Naive B cell (primary cell): ENCODE measurements around the gene SEMA6A. TPM values are rescaled to one million over a fixed set of nuclear protein-coding genes. Genes with fewer than 3 reads are reported as not detected.

Experiments used
- ATAC-seq, 2 donors: fragments of 150-1000 bp; cut with Tn5 transposase; 2 replicates each; pipeline ENCODE4 v1.10.0; 2021; ENCODE audit warnings: low read depth in 2 of 2, mild to moderate bottlenecking in 2 of 2, moderate library complexity in 2 of 2
- DNase-seq: peaks from one replicate; pipeline ENCODE4 v3.0.0; 2022
- H3K27ac Mint-ChIP-seq, 6 donors: one replicate each; pipeline ENCODE4 v1.8.0; 2020 to 2022; ENCODE audit warnings: mild to moderate bottlenecking in 6 of 6, mixed read lengths in 6 of 6, moderate library complexity in 5 of 6, inconsistent platforms in 2 of 6
- H3K27me3 Mint-ChIP-seq, 3 donors: one replicate each; pipeline ENCODE4 v1.8.0; 2021 to 2022; ENCODE audit warnings: mixed read lengths in 3 of 3, mild to moderate bottlenecking in 1 of 3
- H3K36me3 Mint-ChIP-seq, 2 donors: one replicate each; pipeline ENCODE4 v1.8.0; 2020 to 2022; ENCODE audit warnings: mixed read lengths in 2 of 2, inconsistent platforms in 1 of 2, mild to moderate bottlenecking in 1 of 2
- H3K4me1 Mint-ChIP-seq, 3 donors: one replicate each; pipeline ENCODE4 v1.8.0; 2020 to 2022; ENCODE audit warnings: mixed read lengths in 3 of 3, inconsistent platforms in 1 of 3, mild to moderate bottlenecking in 1 of 3, moderate library complexity in 1 of 3
- H3K4me3 Mint-ChIP-seq, 8 donors: one replicate each; pipeline ENCODE4 v1.8.0; 2020 to 2022; ENCODE audit warnings: mild to moderate bottlenecking in 8 of 8, mixed read lengths in 8 of 8, moderate library complexity in 8 of 8, inconsistent platforms in 2 of 8
- H3K9me3 Mint-ChIP-seq, 7 donors: one replicate each; pipeline ENCODE4 v1.8.0; 2020 to 2022; ENCODE audit warnings: mixed read lengths in 7 of 7, mild to moderate bottlenecking in 5 of 7, inconsistent platforms in 2 of 7, moderate library complexity in 1 of 7
- polyA plus RNA-seq, 6 donors: library from polyadenylated mRNA; unstranded; fragments of 300-500 nt; fragmentation: Illumina TruSeq; gene quantifications; one replicate each; pipeline ENCODE4 v1.2.3, GENCODE V29; 2021; ENCODE audit warnings: low read depth in 6 of 6

Gene SEMA6A
- polyA plus RNA-seq, 6 donors from 2014 or later, result 0.48 to 1.6 (median 1.1) TPM; not detected in 1

DNA sequence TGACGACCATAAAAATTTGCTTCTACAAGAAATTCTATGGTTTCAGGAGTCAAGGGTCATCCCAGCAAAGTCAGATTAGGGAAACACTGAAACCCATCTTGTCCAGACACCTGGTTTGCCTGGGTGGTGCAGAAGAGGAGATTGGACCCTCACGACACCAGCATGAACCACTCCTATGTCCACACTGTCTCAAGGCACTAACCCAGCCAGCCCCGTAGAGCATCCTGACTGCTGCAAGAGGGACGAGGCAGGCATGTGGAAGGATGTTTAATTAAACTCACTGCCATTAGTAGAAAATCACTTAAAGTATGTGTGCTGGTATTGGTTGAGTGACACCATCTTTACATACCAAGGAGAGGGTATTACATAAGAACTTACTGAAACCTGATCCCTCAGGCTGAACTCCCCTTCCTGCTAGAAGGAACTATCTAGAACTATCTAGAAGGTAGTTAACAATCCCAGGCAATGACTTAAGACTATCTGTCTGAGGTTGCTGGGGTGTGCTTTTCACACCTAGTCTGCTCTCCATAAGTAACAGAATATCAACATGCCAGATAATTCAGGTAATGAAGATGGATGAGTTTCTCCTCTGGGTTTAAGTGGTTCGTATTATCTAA lies 93.6 kb downstream of the SEMA6A start:
- Mint-ChIP-seq H3K4me1 (no peaks in the 10 kb centered on the region), H3K4me3 (no peak overlapping the region), H3K36me3 (peaks cover 23 to 27% of the 10 kb centered on the region in 2 donors), H3K27ac (peak overlapping the region in 2 of 6 donors; percentile 56 to 67), H3K9me3 (peaks cover 0 to 17% (median 12%) of the 10 kb centered on the region in 7 donors), H3K27me3 (no peaks in the 10 kb centered on the region)
- no peak for DNase-seq
- no peak for ATAC-seq

DNA sequence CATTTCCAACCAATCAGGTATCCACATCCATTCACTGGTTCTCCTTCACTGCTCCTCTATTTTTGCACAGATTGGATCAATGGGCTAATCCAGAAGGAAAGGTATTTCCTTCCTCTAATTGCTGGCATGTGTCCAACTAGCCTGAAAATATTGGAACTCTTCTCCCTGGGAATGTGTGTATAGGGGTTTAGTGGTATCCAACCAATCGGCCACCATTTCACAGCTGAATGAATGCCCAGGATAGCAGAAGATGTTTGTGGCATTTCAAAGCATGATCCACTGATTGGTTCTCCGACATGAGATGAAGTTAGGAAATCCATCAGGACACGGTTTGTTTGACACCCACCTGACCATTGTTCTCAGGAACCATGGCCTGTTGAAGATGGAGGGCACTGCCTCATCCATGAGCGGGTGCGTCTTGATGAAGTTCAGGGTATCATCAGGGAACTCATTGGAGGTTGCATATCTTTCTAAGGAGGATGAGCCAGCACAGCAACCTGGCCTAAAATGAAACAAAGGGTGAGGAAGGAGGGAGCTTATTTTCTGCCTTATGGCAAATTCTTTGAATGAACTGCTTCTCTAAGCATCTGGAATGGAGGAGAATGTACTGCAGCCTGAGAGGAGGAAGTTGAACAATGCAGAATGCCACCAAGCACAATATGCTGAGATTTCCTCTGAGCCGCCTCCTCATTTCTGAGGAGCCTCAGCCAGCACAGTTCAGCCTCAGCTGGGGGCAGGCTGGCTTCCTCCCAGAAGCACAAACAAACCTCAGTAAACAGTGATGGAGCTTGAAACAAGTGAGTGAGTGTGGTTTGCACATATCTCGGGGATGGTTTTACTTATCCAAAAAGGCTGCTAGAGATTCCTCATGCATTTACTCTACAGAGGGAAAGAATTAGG lies 94.6 kb downstream of the SEMA6A start:
- H3K27ac Mint-ChIP-seq, result no peak overlapping the region
- H3K36me3 Mint-ChIP-seq, result peaks cover 33 to 34% of the 10 kb centered on the region in 2 donors
- peaks cover 0 to 23% (median 14%) of the 10 kb centered on the region in 7 donors for H3K9me3 Mint-ChIP-seq
- no peaks in the 10 kb centered on the region for H3K27me3 Mint-ChIP-seq
- H3K4me1 Mint-ChIP-seq, result no peaks in the 10 kb centered on the region
- ATAC-seq (no peak), DNase-seq (no peak)
- H3K4me3 Mint-ChIP-seq, result no peak overlapping the region

DNA sequence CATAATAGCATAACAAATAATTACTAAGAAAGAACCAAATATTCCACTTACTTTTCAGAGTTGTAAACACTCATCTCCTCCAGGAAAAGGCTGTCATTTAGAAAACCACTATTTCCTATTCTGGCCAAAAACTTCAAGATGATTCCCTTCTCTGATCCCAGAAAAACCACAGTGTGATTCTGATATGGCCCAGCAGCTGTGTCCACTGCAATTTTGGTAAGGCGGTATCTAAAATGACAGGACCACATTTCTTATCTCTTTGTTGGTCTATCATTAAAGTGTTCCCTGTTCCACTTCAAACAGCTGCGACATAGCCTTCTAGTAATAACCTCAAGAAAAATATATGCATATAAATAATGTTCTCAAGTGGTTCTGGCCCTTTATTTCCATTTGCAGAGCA lies 96.1 kb downstream of the SEMA6A start:
- Mint-ChIP-seq H3K36me3 (peaks cover 33 to 35% of the 10 kb centered on the region in 2 donors), H3K27ac (peak overlapping the region in 3 of 6 donors; percentile 14 to 79 (median 69)), H3K9me3 (peaks cover 0 to 23% (median 14%) of the 10 kb centered on the region in 7 donors), H3K4me1 (no peaks in the 10 kb centered on the region), H3K4me3 (no peak overlapping the region), H3K27me3 (no peaks in the 10 kb centered on the region)
- ATAC-seq (no peak), DNase-seq (no peak)

DNA sequence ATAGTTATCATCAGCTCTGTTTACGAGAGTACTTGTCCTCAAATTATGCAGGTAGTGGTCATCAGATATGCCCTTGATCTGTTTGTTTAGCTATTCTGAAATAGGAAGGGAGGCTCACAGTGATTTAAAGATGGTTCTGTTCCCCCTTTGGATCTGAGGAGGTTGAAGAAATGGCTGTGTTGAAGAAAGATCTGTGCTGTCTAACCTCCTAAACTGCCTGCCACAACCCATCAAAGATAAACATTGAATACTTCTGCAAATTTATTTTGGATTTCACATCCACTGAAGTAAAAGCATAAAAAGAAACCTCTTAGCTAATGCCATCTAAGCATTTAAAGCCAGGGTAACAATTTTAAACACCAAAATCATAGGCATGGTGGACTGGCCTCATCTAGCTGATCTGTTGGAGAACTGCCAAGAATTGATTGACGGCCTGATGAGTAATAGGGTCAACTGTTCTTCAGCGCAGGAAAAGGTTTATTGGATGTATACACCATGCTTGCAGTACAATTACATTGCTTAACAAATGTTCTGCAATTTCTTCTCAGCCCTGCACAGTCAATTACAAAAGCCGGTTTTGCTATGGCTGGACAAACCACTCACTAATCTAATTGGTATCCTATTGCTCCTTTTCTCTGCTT lies 97.6 kb downstream of the SEMA6A start:
- ATAC-seq, result no peak
- H3K4me1 Mint-ChIP-seq, result no peaks in the 10 kb centered on the region
- H3K27ac Mint-ChIP-seq, result no peak overlapping the region
- DNase-seq, result no peak
- H3K9me3 Mint-ChIP-seq, result peaks cover 0 to 23% (median 14%) of the 10 kb centered on the region in 7 donors
- no peaks in the 10 kb centered on the region for H3K27me3 Mint-ChIP-seq
- H3K4me3 Mint-ChIP-seq, result no peak overlapping the region
- peaks cover 34 to 43% of the 10 kb centered on the region in 2 donors for H3K36me3 Mint-ChIP-seq

DNA sequence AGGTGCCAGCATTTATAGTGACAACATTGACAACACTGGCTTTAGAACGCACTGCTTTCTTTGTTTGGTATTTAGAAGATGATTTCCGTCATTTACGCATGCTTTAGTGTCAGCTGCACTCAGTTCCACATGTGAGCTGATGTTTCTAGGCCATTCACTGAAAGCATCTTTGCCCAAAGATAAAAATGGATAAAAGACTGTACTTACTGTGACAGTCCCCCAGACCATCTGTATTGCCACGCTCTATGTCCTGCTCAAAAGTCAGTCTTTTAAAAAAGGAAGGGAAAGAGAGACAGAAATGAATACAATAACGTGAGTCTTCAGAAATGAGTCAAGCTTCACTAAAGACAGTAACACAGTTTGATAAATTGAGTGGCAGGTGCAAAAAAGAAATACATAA lies 99.3 kb downstream of the SEMA6A start:
- ATAC-seq (no peak), DNase-seq (no peak)
- peak overlapping the region in 1 of 6 donors; percentile 28 for H3K27ac Mint-ChIP-seq
- H3K4me3 Mint-ChIP-seq, result no peak overlapping the region
- H3K4me1 Mint-ChIP-seq, result no peaks in the 10 kb centered on the region
- peaks cover 38 to 40% of the 10 kb centered on the region in 2 donors for H3K36me3 Mint-ChIP-seq
- peaks cover 0 to 23% (median 14%) of the 10 kb centered on the region in 7 donors for H3K9me3 Mint-ChIP-seq
- no peaks in the 10 kb centered on the region for H3K27me3 Mint-ChIP-seq

DNA sequence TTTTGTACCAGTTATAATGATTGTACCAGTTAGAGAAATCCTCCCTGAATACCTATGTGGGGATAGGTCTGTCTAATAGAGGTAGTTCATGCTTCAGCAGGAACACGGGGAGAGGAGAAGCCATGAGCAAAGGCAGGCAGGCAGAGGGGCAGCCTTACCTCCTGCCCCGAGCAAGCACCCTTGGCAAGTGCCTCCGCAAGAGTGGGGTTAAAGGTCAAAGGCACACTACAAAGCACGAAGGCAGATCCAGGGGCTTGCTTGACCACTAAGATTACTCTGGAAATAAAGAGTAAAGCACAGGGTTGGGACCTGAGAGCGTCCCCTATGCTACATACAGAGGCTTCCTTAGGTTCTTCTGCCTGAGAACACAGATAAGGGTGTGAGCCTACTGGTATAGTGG lies 100.9 kb downstream of the SEMA6A start:
- H3K36me3 Mint-ChIP-seq, result peaks cover 31 to 40% of the 10 kb centered on the region in 2 donors
- no peaks in the 10 kb centered on the region for H3K27me3 Mint-ChIP-seq
- no peak for ATAC-seq
- H3K9me3 Mint-ChIP-seq, result peaks cover 0 to 23% (median 14%) of the 10 kb centered on the region in 7 donors
- no peaks in the 10 kb centered on the region for H3K4me1 Mint-ChIP-seq
- H3K4me3 Mint-ChIP-seq, result no peak overlapping the region
- H3K27ac Mint-ChIP-seq, result peak overlapping the region in 1 of 6 donors; percentile 4
- DNase-seq, result no peak

DNA sequence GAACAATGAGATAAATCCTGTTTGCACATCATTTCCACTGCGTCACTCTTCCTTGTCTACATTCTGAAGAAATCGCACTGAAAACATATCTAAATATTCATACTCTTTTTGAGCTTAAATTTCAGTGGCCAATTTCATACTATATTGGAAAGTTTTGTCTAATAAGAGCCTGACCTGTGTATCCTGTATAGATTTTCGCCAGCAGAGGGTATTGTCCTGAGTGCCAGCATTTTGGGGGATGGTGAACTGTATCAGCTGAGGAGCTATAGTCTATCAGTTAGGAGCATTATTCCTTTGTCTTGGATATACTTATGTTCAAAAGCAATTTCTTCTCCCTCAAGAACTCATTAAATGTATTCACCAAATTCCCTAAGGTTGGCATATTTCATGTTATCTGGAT lies 102.3 kb downstream of the SEMA6A start:
- Mint-ChIP-seq H3K4me3 (no peak overlapping the region), H3K36me3 (peaks cover 32 to 34% of the 10 kb centered on the region in 2 donors), H3K4me1 (no peaks in the 10 kb centered on the region), H3K27me3 (no peaks in the 10 kb centered on the region), H3K27ac (no peak overlapping the region), H3K9me3 (peaks cover 0 to 29% (median 9%) of the 10 kb centered on the region in 7 donors)
- ATAC-seq (no peak), DNase-seq (no peak)

DNA sequence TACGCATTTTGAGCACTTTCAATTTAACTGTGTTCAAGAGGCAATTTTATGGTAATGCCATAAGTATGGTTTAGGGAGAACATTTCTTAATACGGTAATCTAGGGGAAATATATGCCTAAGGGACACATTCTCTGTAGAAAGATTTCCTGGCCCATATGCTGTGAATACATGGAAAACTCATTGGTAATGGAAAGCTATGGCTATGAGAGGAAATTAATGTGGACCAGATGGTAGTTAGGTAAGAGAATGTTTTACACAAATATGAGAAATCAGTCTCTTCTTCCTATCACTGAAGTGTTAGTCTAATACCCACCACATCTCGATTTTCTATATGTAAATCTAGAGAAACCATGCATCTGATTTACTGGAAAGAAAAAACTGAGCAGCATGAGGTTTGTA lies 105.0 kb downstream of the SEMA6A start:
- Mint-ChIP-seq H3K9me3 (peaks cover 0 to 7% (median 0%) of the 10 kb centered on the region in 7 donors), H3K4me1 (no peaks in the 10 kb centered on the region), H3K27me3 (no peaks in the 10 kb centered on the region), H3K27ac (no peak overlapping the region), H3K4me3 (no peak overlapping the region), H3K36me3 (peaks cover 14 to 28% of the 10 kb centered on the region in 2 donors)
- ATAC-seq, result no peak
- no peak for DNase-seq

DNA sequence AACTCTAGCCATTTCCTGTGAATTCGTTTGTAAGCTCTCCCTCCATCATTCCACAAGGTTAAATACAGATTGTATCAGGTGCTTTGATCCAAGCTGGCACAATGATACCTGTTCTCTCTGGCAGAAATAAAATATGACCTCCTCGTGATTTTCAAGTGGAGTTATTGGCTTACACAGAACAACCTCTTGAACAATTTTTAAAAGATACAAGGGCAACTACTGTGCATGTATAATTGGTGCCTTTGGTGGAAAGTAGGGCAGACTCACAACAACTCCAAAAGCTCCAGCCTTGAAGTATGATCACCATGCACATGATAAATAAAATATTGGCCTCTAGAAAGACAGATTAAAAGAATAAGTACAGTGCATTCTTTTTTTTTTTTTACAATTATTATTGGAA lies 106.0 kb downstream of the SEMA6A start:
- Mint-ChIP-seq H3K4me3 (no peak overlapping the region), H3K27ac (no peak overlapping the region), H3K36me3 (peaks cover 21 to 36% of the 10 kb centered on the region in 2 donors), H3K9me3 (peaks cover 0 to 7% (median 0%) of the 10 kb centered on the region in 7 donors), H3K4me1 (no peaks in the 10 kb centered on the region), H3K27me3 (no peaks in the 10 kb centered on the region)
- DNase-seq (no peak), ATAC-seq (no peak)

DNA sequence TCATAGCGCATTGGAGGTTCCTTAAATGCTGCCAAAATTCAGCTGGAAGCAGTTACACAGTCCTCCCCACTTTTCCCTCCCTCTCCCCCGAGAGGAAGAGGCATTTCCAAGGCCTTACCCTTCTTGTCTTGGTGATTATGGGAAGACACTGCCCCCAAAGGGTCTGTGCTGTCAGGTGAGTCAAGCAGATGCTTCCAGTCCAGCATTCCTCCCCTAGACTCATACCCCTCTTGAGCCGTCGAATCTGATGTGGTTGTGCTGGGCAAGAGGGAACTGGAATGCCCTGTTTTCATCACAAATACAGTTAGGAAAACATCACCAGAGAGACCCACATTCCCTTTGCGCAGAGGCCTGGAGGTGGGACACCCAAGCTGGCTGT lies 107.2 kb downstream of the SEMA6A start:
- H3K27me3 Mint-ChIP-seq, result no peaks in the 10 kb centered on the region
- no peak overlapping the region for H3K4me3 Mint-ChIP-seq
- peaks cover 21 to 32% of the 10 kb centered on the region in 2 donors for H3K36me3 Mint-ChIP-seq
- no peak overlapping the region for H3K27ac Mint-ChIP-seq
- ATAC-seq (no peak), DNase-seq (no peak)
- H3K9me3 Mint-ChIP-seq, result peaks cover 0 to 7% (median 0%) of the 10 kb centered on the region in 7 donors
- no peaks in the 10 kb centered on the region for H3K4me1 Mint-ChIP-seq

DNA sequence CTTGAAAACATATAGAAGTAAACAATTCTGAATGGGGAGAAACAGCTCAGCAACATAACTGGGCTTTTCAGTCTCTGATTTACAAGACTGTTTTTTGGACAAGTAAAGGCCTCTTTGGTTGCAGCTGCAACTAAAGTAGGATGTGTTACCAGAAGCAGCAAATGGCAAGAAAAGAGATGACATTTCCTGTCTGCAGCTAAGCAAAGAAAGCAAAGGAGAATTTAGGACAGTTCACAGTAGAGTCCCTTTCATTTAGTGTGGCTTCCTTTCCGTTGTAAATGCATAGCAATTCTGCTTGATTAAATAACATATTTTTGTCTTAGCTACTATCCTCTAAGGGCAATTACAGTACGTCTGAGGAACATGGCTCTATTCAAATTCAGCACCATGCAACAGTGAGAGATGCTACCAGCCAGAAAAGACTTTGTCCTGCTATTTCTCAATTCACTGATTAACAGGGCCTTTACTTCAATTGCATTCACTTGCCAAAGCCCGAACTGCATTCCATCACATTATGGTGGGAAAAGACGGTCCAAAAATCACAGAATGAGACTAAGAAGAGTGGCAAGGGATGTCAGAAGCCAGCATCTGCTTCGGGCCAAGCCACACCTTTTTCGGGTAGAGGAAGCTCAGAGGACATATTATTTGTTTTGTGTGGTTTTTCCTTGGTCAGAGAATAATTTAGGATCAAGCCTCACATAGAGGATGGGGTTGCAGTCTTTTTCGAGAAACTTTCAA lies 107.7 kb downstream of the SEMA6A start:
- no peak for DNase-seq
- no peak for ATAC-seq
- Mint-ChIP-seq H3K27me3 (no peaks in the 10 kb centered on the region), H3K4me1 (no peaks in the 10 kb centered on the region), H3K36me3 (peaks cover 18 to 27% of the 10 kb centered on the region in 2 donors), H3K4me3 (no peak overlapping the region), H3K9me3 (peaks cover 0 to 7% (median 0%) of the 10 kb centered on the region in 7 donors), H3K27ac (no peak overlapping the region)

DNA sequence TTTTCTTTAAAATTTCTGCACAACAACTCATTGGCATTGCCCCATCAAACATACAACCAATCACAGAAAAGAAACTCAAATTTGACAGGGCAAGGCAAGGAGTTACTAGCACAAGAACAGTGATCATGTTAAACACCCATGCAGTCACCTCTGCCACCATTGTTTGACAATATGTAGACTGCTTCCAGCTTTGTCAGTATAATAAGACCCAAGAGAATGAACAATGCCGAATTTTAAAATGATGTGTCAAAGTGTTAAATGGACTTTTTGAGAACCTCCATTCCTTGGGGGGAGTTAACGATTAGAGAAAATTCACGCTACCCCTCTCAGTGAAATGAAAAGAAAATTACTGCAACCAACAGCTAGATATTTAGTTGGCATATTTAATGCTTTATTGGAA lies 109.2 kb downstream of the SEMA6A start:
- H3K36me3 Mint-ChIP-seq, result peaks cover 15 to 25% of the 10 kb centered on the region in 2 donors
- ATAC-seq (no peak), DNase-seq (no peak)
- H3K27ac Mint-ChIP-seq, result no peak overlapping the region
- peaks cover 0 to 7% (median 0%) of the 10 kb centered on the region in 7 donors for H3K9me3 Mint-ChIP-seq
- no peaks in the 10 kb centered on the region for H3K4me1 Mint-ChIP-seq
- H3K4me3 Mint-ChIP-seq, result no peak overlapping the region
- H3K27me3 Mint-ChIP-seq, result no peaks in the 10 kb centered on the region

DNA sequence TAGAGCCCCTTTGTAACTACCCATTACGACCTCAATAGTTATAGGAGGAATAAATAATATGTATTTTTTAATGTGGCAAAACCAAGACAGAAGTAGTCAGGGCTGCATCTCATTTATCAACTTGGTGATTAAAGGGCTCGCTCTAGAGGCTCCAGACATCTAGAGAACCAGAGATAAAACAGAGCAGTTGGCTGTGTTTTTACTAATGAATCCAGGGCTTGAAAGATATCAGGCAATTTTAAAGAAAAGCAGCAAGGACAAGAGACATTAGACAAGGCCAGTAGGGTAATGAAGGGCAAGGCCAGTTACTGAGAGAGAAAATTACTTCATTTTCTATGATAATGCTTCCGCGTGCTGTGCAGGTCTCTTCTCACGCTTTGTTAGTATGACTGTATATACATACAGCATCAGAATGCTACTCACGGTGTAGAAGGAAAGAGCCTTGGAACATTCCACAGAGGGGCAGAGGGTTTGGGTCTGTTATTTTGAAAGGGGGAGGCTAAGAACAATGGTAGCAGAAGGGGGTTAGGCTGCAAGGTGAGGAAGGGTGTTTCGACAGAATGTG lies 110.4 kb downstream of the SEMA6A start:
- DNase-seq, result no peak
- no peaks in the 10 kb centered on the region for H3K4me1 Mint-ChIP-seq
- H3K9me3 Mint-ChIP-seq, result peaks cover 0 to 7% (median 0%) of the 10 kb centered on the region in 7 donors
- peaks cover 15 to 25% of the 10 kb centered on the region in 2 donors for H3K36me3 Mint-ChIP-seq
- no peak for ATAC-seq
- no peaks in the 10 kb centered on the region for H3K27me3 Mint-ChIP-seq
- peak overlapping the region in 1 of 6 donors; percentile 51 for H3K27ac Mint-ChIP-seq
- H3K4me3 Mint-ChIP-seq, result no peak overlapping the region
